H9 (cell line): ENCODE results near the gene WDR91. TPM values are rescaled to one million over a fixed set of nuclear protein-coding genes. Genes with fewer than 3 reads are reported as not detected.

Source experiments
- DNase-seq: peaks from one replicate; pipeline ENCODE4 v3.0.0-alpha.2; 2017
- H2AFZ ChIP-seq: one replicate; pipeline ENCODE4 v1.6.1; 2013; ENCODE audit warnings: mild to moderate bottlenecking, low read length, control low read depth, moderate library complexity
- H2AK5ac ChIP-seq: 2 replicates; pipeline ENCODE4 v1.6.1; 2013; ENCODE audit warnings: low read length, control low read depth, mixed read lengths; ENCODE audit not compliant: insufficient read length
- H2BK120ac ChIP-seq: one replicate; pipeline ENCODE4 v1.6.1; 2013; ENCODE audit warnings: low read depth, mild to moderate bottlenecking, low read length, control low read depth, inconsistent platforms; ENCODE audit not compliant: poor library complexity, severe bottlenecking
- H2BK12ac ChIP-seq: 2 replicates; pipeline ENCODE4 v1.6.1; 2013; ENCODE audit warnings: low read length, control low read depth, mixed read lengths, low read depth; ENCODE audit not compliant: insufficient read length
- H2BK15ac ChIP-seq: 2 replicates; pipeline ENCODE4 v1.6.1; 2013; ENCODE audit warnings: low read depth, low read length, control low read depth
- H2BK20ac ChIP-seq: one replicate; pipeline ENCODE4 v1.6.1; 2013; ENCODE audit warnings: low read depth, mild to moderate bottlenecking, low read length, control low read depth, inconsistent platforms; ENCODE audit not compliant: poor library complexity, severe bottlenecking
- H2BK5ac ChIP-seq: 2 replicates; pipeline ENCODE4 v1.6.1; 2013; ENCODE audit warnings: low read length, control low read depth, mixed read lengths; ENCODE audit not compliant: insufficient read length
- H3K14ac ChIP-seq: 2 replicates; pipeline ENCODE4 v1.6.1; 2013; ENCODE audit warnings: low read length, control low read depth; ENCODE audit not compliant: insufficient read depth
- H3K18ac ChIP-seq: 2 replicates; pipeline ENCODE4 v1.6.1; 2013; ENCODE audit warnings: low read depth, mild to moderate bottlenecking, mixed read lengths, low read length, control low read depth; ENCODE audit not compliant: insufficient read length
- H3K23ac ChIP-seq: 2 replicates; pipeline ENCODE4 v1.6.1; 2013; ENCODE audit warnings: low read length, control low read depth, mixed read lengths, low read depth; ENCODE audit not compliant: insufficient read length
- H3K23me2 ChIP-seq: 2 replicates; pipeline ENCODE4 v1.6.1; 2013; ENCODE audit warnings: low read depth, mild to moderate bottlenecking, mixed read lengths, low read length, control low read depth; ENCODE audit not compliant: insufficient read length, poor library complexity, severe bottlenecking
- H3K27ac ChIP-seq: 2 replicates; pipeline ENCODE4 v1.5.1; 2013; ENCODE audit warnings: low read length, control low read depth, mixed read lengths, low read depth; ENCODE audit not compliant: insufficient read length
- H3K27me3 ChIP-seq: 2 replicates; pipeline ENCODE4 v1.6.1; 2013; ENCODE audit warnings: low read length, control low read depth, inconsistent platforms; ENCODE audit not compliant: insufficient read depth
- H3K4ac ChIP-seq: 2 replicates; pipeline ENCODE4 v1.6.1; 2013; ENCODE audit warnings: low read depth, mild to moderate bottlenecking, control low read depth, inconsistent platforms, low read length, moderate library complexity
- H3K4me1 ChIP-seq: 2 replicates; pipeline ENCODE4 v1.6.1; 2013; ENCODE audit warnings: low read length, control low read depth, inconsistent platforms; ENCODE audit not compliant: insufficient read depth
- H3K4me2 ChIP-seq: 2 replicates; pipeline ENCODE4 v1.6.1; 2013; ENCODE audit warnings: low read length, control low read depth, mixed read lengths; ENCODE audit not compliant: insufficient read length, insufficient read depth
- H3K56ac ChIP-seq: 2 replicates; pipeline ENCODE4 v1.6.1; 2013; ENCODE audit warnings: low read depth, mild to moderate bottlenecking, mixed read lengths, low read length, control low read depth; ENCODE audit not compliant: insufficient read length
- H3K79me1 ChIP-seq: 2 replicates; pipeline ENCODE4 v1.6.1; 2013; ENCODE audit warnings: low read depth, mild to moderate bottlenecking, moderate library complexity, low read length, control low read depth, inconsistent platforms; ENCODE audit not compliant: insufficient read depth, poor library complexity, severe bottlenecking
- H3K79me2 ChIP-seq: 2 replicates; pipeline ENCODE4 v1.6.1; 2013; ENCODE audit warnings: low read length, control low read depth, inconsistent platforms; ENCODE audit not compliant: insufficient read depth
- H3K9ac ChIP-seq: 2 replicates; pipeline ENCODE4 v1.6.1; 2013; ENCODE audit warnings: low read length, control low read depth, mixed read lengths; ENCODE audit not compliant: insufficient read length; ENCODE audit errors: extremely low read depth
- H3K9me3 ChIP-seq: one replicate; pipeline ENCODE4 v1.6.1; 2013; ENCODE audit warnings: low read depth, low read length, inconsistent platforms; ENCODE audit not compliant: control insufficient read depth
- H3T11ph ChIP-seq: one replicate; pipeline ENCODE4 v1.6.1; 2013; ENCODE audit warnings: mild to moderate bottlenecking, low read length, control low read depth, inconsistent platforms
- H4K20me1 ChIP-seq: one replicate; pipeline ENCODE4 v1.6.1; 2013; ENCODE audit not compliant: control insufficient read depth, insufficient read length, insufficient read depth
- H4K5ac ChIP-seq: 2 replicates; pipeline ENCODE4 v1.6.1; 2013; ENCODE audit warnings: low read depth, mild to moderate bottlenecking, mixed read lengths, low read length, control low read depth; ENCODE audit not compliant: insufficient read length
- H4K8ac ChIP-seq: replicated peaks from 2 replicates; pipeline ENCODE4 v1.6.1; 2013; ENCODE audit warnings: low read length, control low read depth, mixed read lengths, low read depth; ENCODE audit not compliant: insufficient read length
- H4K91ac ChIP-seq: 2 replicates; pipeline ENCODE4 v1.6.1; 2013; ENCODE audit warnings: low read depth, mild to moderate bottlenecking, moderate library complexity, mixed read lengths, low read length, control low read depth; ENCODE audit not compliant: insufficient read length
- H3K27ac Mint-ChIP-seq, 3 experiments: 2 replicates in 2 of 3; 3 replicates in 1 of 3; pipeline ENCODE4 v1.8.0; 2020 to 2021; ENCODE audit warnings: mixed read lengths in 3 of 3, mild to moderate bottlenecking in 1 of 3, moderate library complexity in 1 of 3
- H3K27me3 Mint-ChIP-seq: 2 replicates; pipeline ENCODE4 v1.8.0; 2021; ENCODE audit warnings: low read depth, mild to moderate bottlenecking, moderate library complexity, mixed read lengths
- H3K36me3 Mint-ChIP-seq, 3 experiments: 2 replicates in 2 of 3; 3 replicates in 1 of 3; pipeline ENCODE4 v1.8.0; 2020 to 2021; ENCODE audit warnings: low read depth in 3 of 3, mixed read lengths in 3 of 3; ENCODE audit not compliant: insufficient read depth in 1 of 3
- H3K4me1 Mint-ChIP-seq, 2 experiments: 2 replicates each; pipeline ENCODE4 v1.8.0; 2020; ENCODE audit warnings: mixed read lengths in 2 of 2
- H3K4me3 Mint-ChIP-seq, 2 experiments: 2 replicates in 1 of 2; 3 replicates in 1 of 2; pipeline ENCODE4 v1.8.0; 2020 to 2021; ENCODE audit warnings: mild to moderate bottlenecking in 2 of 2, mixed read lengths in 2 of 2, moderate library complexity in 1 of 2
- H3K9me3 Mint-ChIP-seq, 2 experiments: 2 replicates in 1 of 2; 3 replicates in 1 of 2; pipeline ENCODE4 v1.8.0; 2020; ENCODE audit warnings: mild to moderate bottlenecking in 2 of 2, mixed read lengths in 2 of 2, moderate library complexity in 1 of 2
- CTCF ChIP-seq: fragments of 200-600 bp; sonication (generic); conservative IDR thresholded peaks from 3 replicates; pipeline ENCODE4 v1.8.0; 2021; ENCODE audit warnings: antibody characterized with exemption, mild to moderate bottlenecking
- WGBS: extraction: QIAGEN DNeasy Blood & Tissue Kit; methylation state at CpG from one replicate; pipeline ENCODE4 v1.1.7; 2013; ENCODE audit warnings: missing lambda C conversion rate, low lambda C conversion rate, mixed read lengths; ENCODE audit not compliant: insufficient read length; ENCODE audit errors: extremely low coverage; 5-methylcytosine and 5-hydroxymethylcytosine counted together
- total RNA-seq: library from RNA; stranded (reverse); gene quantifications from 2 replicates; pipeline ENCODE4 v1.2.1, GENCODE V29; 2021

Gene WDR91
- total RNA-seq, 1 experiment from 2014 or later, result 9.4 TPM

- WGBS, result no CpG with 5 or more reads among the region's 7 CpGs
- Histone ChIP-seq H3K14ac (no peak overlapping the region), H3K23me2 (peaks cover 8% of the 10 kb centered on the region), H2BK12ac (no peak overlapping the region), H2BK20ac (no peak overlapping the region), H3T11ph (no peak overlapping the region), H3K4me1 (0 out of 2 replicates have a peak, but pooled peaks cover 2% of the 10 kb centered on the region), H2BK5ac (no peak overlapping the region), H3K4ac (no peak overlapping the region), H4K5ac (no peak overlapping the region), H3K9me3 (no peaks in the 10 kb centered on the region), H3K27me3 (no peaks in the 10 kb centered on the region), H4K20me1 (no peaks in the 10 kb centered on the region), H4K8ac (no peak overlapping the region), H3K4me2 (no peak overlapping the region), H2AFZ (no peak overlapping the region), H4K91ac (no peak overlapping the region), H3K79me2 (no peaks in the 10 kb centered on the region), H2BK120ac (no peak overlapping the region), H3K18ac (no peak overlapping the region), H3K9ac (no peak overlapping the region), H3K27ac (no peak overlapping the region), H3K56ac (no peak overlapping the region), H2AK5ac (no peak overlapping the region), H3K79me1 (no peaks in the 10 kb centered on the region), H3K23ac (no peak overlapping the region), H2BK15ac (no peak overlapping the region)
- no peak overlapping the region for H3K4me3 Mint-ChIP-seq
- H3K4me1 Mint-ChIP-seq, result peaks cover 10 to 24% of the 10 kb centered on the region in 2 experiments
- DNase-seq, result no peak
- peaks cover 10% of the 10 kb centered on the region for H3K27me3 Mint-ChIP-seq
- no peak for TF ChIP-seq CTCF
- no peaks in the 10 kb centered on the region for H3K9me3 Mint-ChIP-seq
- H3K36me3 Mint-ChIP-seq, result peaks cover 0 to 8% (median 0%) of the 10 kb centered on the region in 3 experiments; a peak in 3 of 7 replicates
- no peak overlapping the region for H3K27ac Mint-ChIP-seq
Measured at GRCh38 chr7:135209225-135209834, 2.0 kb downstream of the WDR91 start.
